Thyroid gland (tissue), 4 donors: ENCODE results near the gene ARL4D. TPM values are rescaled to one million over a fixed set of nuclear protein-coding genes. Genes with fewer than 3 reads are reported as not detected.
A peak's percentile ranks its signal among the peaks of the same experiment; 100 is the strongest.

Experiments used
- DNase-seq, 2 donors: peaks; one replicate each; pipeline ENCODE4 v3.0.0-alpha.2; 2019
- H3K27ac ChIP-seq, 3 donors: fragments of 200-600 bp; sonication (generic); 1 replicate in 2 of 3; 2 replicates in 1 of 3; pipeline ENCODE4 v1.5.1; 2016 to 2019; ENCODE audit warnings: mild to moderate bottlenecking in 1 of 3, moderate library complexity in 1 of 3
- H3K27me3 ChIP-seq: fragments of 200-600 bp; sonication (generic); one replicate; pipeline ENCODE4 v1.5.1; 2019
- H3K36me3 ChIP-seq, 2 donors: fragments of 200-600 bp; sonication (generic); one replicate each; pipeline ENCODE4 v1.5.1; 2016 to 2019
- H3K4me1 ChIP-seq, 2 donors: fragments of 200-600 bp; sonication (generic); one replicate each; pipeline ENCODE4 v1.5.1; 2017 to 2019
- H3K4me3 ChIP-seq, 3 donors: fragments of 200-600 bp; sonication (generic); replicated peaks in 1 of 3; 1 replicate in 2 of 3; 2 replicates in 1 of 3; pipeline ENCODE4 v1.5.1; 2016; ENCODE audit warnings: mild to moderate bottlenecking in 1 of 3
- H3K9me3 ChIP-seq: fragments of 200-600 bp; sonication (generic); one replicate; pipeline ENCODE4 v1.5.1; 2017
- CTCF ChIP-seq, 6 experiments: fragments of 200-600 bp in 3 of 6; fragments of 450-650 bp in 3 of 6; sonication (generic) in 3 of 6; IDR thresholded peaks; one replicate each; pipeline ENCODE4 v1.5.1; 2016 to 2019; ENCODE audit warnings: antibody characterized with exemption in 6 of 6, mild to moderate bottlenecking in 2 of 6, inconsistent platforms in 1 of 6, moderate library complexity in 1 of 6
- POLR2A ChIP-seq, 2 donors: fragments of 450-650 bp; IDR thresholded peaks; one replicate each; pipeline ENCODE4 v1.6.1; 2017; ENCODE audit warnings: antibody characterized with exemption in 2 of 2, mild to moderate bottlenecking in 2 of 2, moderate library complexity in 1 of 2
- WGBS, 2 donors: methylation state at CpG; one replicate each; pipeline ENCODE4 v1.1.5; 2017; 5-methylcytosine and 5-hydroxymethylcytosine counted together
- intact Hi-C: fragments of 100-400 bp; cut with DNase I; formaldehyde crosslinking; loops from one replicate; pipeline ENCODE4 v1.15.1; 2023
- total RNA-seq, 4 donors: library from RNA; depleted of rRNA; stranded (reverse); fragments of >200 nt; gene quantifications; one replicate each; pipeline ENCODE4 v1.2.3, GENCODE V29; 2016

The ARL4D gene
- total RNA-seq, 4 donors from 2014 or later = 32.8 to 57.4 (median 48.9) TPM

GRCh38 chr17:43434902-43435319, 36.1 kb downstream of the ARL4D start:
- Histone ChIP-seq H3K4me1 (peaks cover 28 to 57% of the 10 kb centered on the region in 2 donors), H3K4me3 (no peak overlapping the region), H3K27me3 (no peaks in the 10 kb centered on the region), H3K36me3 (no peaks in the 10 kb centered on the region), H3K27ac (peak overlapping the region; percentile 71 to 77 (median 75)), H3K9me3 (no peaks in the 10 kb centered on the region)
- WGBS, 2 donors = 28 to 39% methylated on average over 4 of the region's 4 CpGs
- TF ChIP-seq POLR2A (IDR thresholded peaks at IDR 0.05) = peak in 1 of 2 donors; percentile 18
- no peak for TF ChIP-seq CTCF (IDR thresholded peaks at IDR 0.05)
- peak; percentile 72 for DNase-seq
- intact Hi-C loops = no loop called here

DNA sequence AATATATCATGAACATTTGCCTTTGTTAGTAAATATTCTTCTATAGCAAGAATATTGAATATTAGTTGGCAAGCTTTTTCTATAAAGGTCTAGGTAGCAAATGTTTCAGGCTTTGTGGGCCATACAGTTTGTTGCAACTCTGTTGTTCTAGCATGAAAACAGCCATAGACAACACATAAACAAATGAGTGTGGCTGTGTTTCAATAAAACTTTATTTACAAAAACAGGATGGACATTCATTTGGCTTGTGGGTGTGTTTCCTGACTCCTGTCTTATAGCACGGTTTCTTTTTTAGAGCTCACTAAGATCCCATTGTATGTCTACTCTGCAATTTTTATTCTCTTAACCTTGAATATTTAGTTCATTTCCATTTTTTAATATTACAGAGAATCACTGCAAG, 39.0 kb downstream of the ARL4D start:
- no peaks in the 10 kb centered on the region for H3K27me3 ChIP-seq
- no peaks in the 10 kb centered on the region for H3K9me3 ChIP-seq
- peak overlapping the region in 1 of 3 donors; percentile 17 for H3K27ac ChIP-seq
- intact Hi-C loops = no loop called here
- H3K36me3 ChIP-seq = no peaks in the 10 kb centered on the region
- WGBS, 2 donors = 85 to 87% methylated on average over 1 of the region's 1 CpG
- no peak for TF ChIP-seq CTCF (IDR thresholded peaks at IDR 0.05)
- TF ChIP-seq POLR2A (IDR thresholded peaks at IDR 0.05) = no peak
- H3K4me3 ChIP-seq = no peak overlapping the region
- H3K4me1 ChIP-seq = peaks cover 17 to 38% of the 10 kb centered on the region in 2 donors
- DNase-seq = no peak

GRCh38 chr17:43438626-43439025, 39.8 kb downstream of the ARL4D start:
- no peaks in the 10 kb centered on the region for H3K9me3 ChIP-seq
- no peak overlapping the region for H3K4me3 ChIP-seq
- H3K27ac ChIP-seq = peak overlapping the region; percentile 41 to 55 (median 46)
- no peaks in the 10 kb centered on the region for H3K36me3 ChIP-seq
- no peak for DNase-seq
- no peaks in the 10 kb centered on the region for H3K27me3 ChIP-seq
- intact Hi-C loops = no loop called here
- peaks cover 20 to 43% of the 10 kb centered on the region in 2 donors for H3K4me1 ChIP-seq
- TF ChIP-seq CTCF (IDR thresholded peaks at IDR 0.05) = no peak
- TF ChIP-seq POLR2A (IDR thresholded peaks at IDR 0.05) = no peak
- 67 to 79% methylated on average over 5 of the region's 5 CpGs for WGBS, 2 donors

DNA sequence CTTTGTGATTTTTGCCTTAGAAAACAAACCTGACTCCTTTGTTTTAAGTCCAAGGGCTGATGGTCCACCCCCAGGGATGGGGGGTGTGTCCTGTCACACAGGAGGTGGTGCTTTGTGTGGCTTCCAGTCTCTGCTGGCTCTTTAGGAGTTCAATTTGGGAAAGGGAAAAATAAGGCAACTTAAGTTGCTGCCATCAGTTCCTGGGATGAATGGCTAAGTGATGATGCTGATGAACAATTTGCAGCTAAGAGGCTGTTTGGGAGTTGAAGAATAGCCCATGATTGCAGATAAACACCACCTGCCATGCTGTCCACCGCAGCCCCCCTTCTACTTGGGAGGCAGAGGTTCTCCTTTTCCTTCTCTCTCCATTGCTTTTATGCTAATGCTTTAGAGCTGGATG, 40.2 kb downstream of the ARL4D start:
- Histone ChIP-seq H3K27me3 (no peaks in the 10 kb centered on the region), H3K4me1 (peaks cover 24 to 47% of the 10 kb centered on the region in 2 donors), H3K36me3 (no peaks in the 10 kb centered on the region), H3K4me3 (no peak overlapping the region), H3K9me3 (no peaks in the 10 kb centered on the region), H3K27ac (peak overlapping the region; percentile 41 to 55 (median 46))
- DNase-seq = peak in 1 of 2 donors; percentile 71
- TF ChIP-seq POLR2A (IDR thresholded peaks at IDR 0.05) (no peak), CTCF (IDR thresholded peaks at IDR 0.05) (no peak)
- WGBS, 2 donors = 63 to 87% methylated on average over 1 of the region's 1 CpG
- intact Hi-C loops = no loop called here

DNA sequence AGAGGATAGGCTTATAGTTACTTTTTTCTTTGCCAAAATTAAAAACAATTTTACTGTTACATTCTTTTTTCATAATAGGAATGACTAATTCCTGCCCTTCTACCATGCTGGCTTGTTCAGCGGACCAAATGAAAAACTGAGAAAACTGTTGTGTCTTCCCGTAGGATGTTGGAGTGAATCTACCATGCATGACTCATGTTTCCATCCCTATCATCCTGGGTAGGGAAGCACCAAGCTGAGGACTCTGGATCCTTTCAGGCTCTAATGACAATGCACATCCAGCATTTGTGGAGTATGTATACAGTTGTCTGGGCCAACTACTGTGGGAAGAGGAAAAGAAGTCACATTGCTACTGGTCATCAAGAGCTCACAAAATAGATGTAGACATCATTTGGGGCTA, 43.9 kb downstream of the ARL4D start:
- peak overlapping the region in 2 of 3 donors; percentile 4 to 92 for H3K27ac ChIP-seq
- intact Hi-C loops = no loop called here
- H3K9me3 ChIP-seq = no peaks in the 10 kb centered on the region
- no peak for DNase-seq
- 29 to 62% methylated on average over 2 of the region's 2 CpGs for WGBS, 2 donors
- H3K27me3 ChIP-seq = no peaks in the 10 kb centered on the region
- no peak overlapping the region for H3K4me3 ChIP-seq
- TF ChIP-seq CTCF (IDR thresholded peaks at IDR 0.05) = no peak
- no peak for TF ChIP-seq POLR2A (IDR thresholded peaks at IDR 0.05)
- peaks cover 26 to 34% of the 10 kb centered on the region in 2 donors for H3K4me1 ChIP-seq
- H3K36me3 ChIP-seq = no peaks in the 10 kb centered on the region
